Measurements from ENCODE around the gene JUND.

JUND gene

DNA sequence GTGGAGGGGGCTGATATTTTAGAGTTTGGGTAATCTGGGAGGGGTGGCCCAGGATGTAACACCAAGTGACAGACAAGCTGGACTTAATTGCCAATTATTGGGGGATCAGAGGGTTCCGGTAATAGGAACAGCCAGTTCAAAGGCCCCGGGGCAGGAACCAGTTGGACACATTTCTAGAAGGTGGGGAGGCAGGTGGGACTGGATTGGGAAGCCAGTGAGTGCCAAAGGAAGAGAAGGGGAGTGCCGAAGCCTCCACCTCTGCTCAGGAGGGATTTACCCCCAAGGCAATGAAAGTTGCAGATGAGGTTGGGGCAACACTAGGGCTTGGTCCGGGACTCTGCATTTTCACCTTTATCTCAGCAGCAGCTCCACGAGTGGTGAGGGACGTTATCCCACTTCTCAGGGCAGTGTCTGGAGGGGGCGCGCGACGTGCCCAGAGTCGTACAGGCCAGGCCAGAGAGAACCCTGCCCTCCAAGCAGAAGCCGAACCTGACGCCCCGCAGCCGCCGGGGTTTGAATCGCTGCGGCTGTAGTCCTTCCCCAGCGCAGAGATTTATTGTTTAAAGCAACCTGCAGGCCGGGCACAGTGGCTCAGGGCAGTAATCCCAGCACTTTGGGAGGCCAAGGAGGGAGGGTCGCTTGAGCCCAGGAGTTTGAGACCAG, 5.7 kb upstream of the JUND start:
- H3K9me3 ChIP-seq (replicated peaks; ENCODE audit: low read length): no peaks in the 10 kb centered on the region
- no peaks in the 10 kb centered on the region for H3K27me3 ChIP-seq (ENCODE audit: control insufficient read depth, insufficient read depth, low read length)
- H3K9ac ChIP-seq (ENCODE audit: low read depth, low read length): no peak overlapping the region
- no peaks in the 10 kb centered on the region for H3K36me3 ChIP-seq (ENCODE audit: insufficient read depth, low read length)
- H3K4me1 ChIP-seq (ENCODE audit: control insufficient read depth, insufficient read depth, low read length): peaks cover 36% of the 10 kb centered on the region
- H3K4me3 ChIP-seq (ENCODE audit: low read length): no peak overlapping the region
- H3K4me2 ChIP-seq (ENCODE audit: low read length): no peak overlapping the region

DNA sequence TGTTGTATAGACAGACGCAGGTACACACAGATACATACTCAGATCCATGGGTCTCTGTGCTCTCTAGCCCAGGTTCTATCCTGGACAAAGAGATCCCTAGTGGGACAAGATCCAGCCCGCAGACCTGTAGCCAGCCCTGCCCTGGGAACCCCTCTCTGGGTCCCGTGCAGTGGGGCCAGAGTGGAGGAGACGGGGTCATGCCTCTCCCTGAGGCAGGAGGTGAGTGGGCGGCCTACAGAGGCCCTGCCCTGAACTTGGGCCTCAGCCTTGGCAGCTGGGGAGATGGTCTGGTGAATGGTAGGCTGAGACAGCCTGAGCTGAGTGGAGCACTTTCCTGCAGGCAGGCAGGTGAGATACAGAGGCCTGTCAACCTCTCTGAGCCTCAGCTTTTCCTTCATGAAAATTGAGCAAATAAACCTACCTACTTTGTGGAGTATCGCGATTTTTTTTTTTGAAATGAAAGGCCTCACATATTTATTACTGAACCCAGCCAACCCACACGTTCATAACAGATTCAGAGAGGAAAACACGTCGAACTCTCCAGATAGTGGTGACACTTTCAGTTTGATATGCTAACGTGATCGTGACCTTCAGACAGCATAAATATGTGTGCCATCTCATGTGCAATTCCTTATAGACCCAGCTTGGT, 3.4 kb upstream of the JUND start:
- H3K9me3 ChIP-seq (replicated peaks; ENCODE audit: low read length): no peaks in the 10 kb centered on the region
- no peak overlapping the region for H3K4me3 ChIP-seq (ENCODE audit: low read length)
- H3K4me2 ChIP-seq (ENCODE audit: low read length): no peak overlapping the region
- H3K36me3 ChIP-seq (ENCODE audit: insufficient read depth, low read length): no peaks in the 10 kb centered on the region
- no peaks in the 10 kb centered on the region for H3K27me3 ChIP-seq (ENCODE audit: control insufficient read depth, insufficient read depth, low read length)
- H3K9ac ChIP-seq (ENCODE audit: low read depth, low read length): no peak overlapping the region
- H3K4me1 ChIP-seq (ENCODE audit: control insufficient read depth, insufficient read depth, low read length): peaks cover 23% of the 10 kb centered on the region

DNA sequence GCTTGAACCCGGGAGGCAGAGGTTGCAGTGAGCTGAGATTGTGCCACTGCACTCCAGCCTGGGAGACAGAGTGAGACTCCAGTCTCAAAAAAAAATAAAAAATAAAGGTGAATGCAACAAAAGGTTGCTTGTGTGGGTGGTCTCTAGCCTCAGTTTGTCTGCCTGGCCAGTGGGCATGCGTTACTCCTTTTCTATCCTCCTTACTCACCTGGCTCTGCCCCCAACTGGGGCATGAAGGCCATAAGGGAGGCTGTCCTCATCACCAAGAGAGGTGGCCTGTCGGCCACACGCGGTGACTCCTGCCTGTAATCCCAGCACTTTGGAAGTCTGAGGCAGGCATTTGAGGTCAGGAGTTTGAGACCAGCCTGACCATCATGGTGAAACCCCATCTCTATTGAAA, 1.9 kb upstream of the JUND start:
- Histone ChIP-seq H3K4me1 (ENCODE audit: control insufficient read depth, insufficient read depth, low read length) (peaks cover 32% of the 10 kb centered on the region), H3K4me3 (ENCODE audit: low read length) (no peak overlapping the region), H3K36me3 (ENCODE audit: insufficient read depth, low read length) (peaks cover 8% of the 10 kb centered on the region), H3K4me2 (ENCODE audit: low read length) (no peak overlapping the region), H3K27me3 (ENCODE audit: control insufficient read depth, insufficient read depth, low read length) (no peaks in the 10 kb centered on the region), H3K9ac (ENCODE audit: low read depth, low read length) (no peak overlapping the region), H3K9me3 (replicated peaks; ENCODE audit: low read length) (no peaks in the 10 kb centered on the region)

DNA sequence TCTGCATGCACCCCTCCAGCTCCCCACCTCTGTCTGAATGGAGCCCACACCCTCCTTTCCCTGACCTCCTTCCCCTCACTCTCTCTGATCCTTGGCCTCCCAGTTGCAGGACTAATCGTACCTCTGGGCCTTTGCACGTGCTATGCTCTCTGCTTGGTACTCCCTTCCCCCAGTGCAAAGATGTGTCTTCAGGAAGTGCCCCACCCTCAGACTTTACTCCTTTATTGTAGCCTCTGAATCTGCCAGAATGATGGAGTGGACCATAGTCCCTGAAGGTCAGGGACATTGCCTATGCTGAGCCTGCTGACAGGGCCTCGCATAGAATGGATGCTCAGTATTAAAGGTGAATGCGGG, 1.3 kb upstream of the JUND start:
- Histone ChIP-seq H3K27me3 (ENCODE audit: control insufficient read depth, insufficient read depth, low read length) (no peaks in the 10 kb centered on the region), H3K4me1 (ENCODE audit: control insufficient read depth, insufficient read depth, low read length) (peaks cover 34% of the 10 kb centered on the region), H3K9ac (ENCODE audit: low read depth, low read length) (peak overlapping the region; percentile 89), H3K4me2 (ENCODE audit: low read length) (peak overlapping the region; percentile 79), H3K9me3 (replicated peaks; ENCODE audit: low read length) (no peaks in the 10 kb centered on the region), H3K36me3 (ENCODE audit: insufficient read depth, low read length) (peaks cover 14% of the 10 kb centered on the region), H3K4me3 (ENCODE audit: low read length) (peak overlapping the region; percentile 65)

DNA sequence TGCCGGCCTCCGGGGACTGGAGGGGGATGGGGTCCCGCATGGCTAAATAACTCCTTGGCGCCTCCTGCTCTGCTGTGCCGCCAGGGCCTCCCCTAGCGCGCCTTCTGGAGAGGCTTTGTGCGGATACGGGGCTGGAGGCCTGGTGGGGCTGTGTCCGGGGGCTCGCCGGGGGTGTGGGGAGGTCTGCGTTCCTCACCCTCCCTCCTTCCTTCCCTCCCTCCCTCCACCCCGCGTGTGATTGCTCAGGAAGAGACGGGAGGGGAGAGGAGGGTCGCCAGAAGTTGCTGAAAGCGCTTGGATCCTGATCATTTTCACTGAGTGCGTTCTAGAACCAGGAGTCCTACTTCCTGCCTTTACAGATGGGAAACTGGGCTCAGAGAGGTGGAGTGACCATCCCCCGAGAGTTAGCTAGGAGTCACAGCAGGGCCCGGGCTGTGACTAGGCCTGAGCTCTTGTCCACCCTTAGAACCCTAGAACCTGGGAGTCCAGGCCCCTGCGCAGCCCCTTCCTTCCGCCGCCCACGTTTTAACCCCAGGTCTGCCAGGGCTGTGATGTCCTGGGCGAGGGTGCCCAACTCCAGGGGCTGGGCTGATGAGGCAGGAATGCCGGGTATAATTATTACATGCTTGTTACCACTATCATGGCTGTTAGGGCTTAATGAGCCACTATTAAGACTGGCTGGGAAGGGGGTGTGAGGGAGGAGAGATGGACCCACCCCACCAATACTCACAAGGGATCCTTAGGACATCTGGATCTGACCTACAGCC, 782 bp upstream of the JUND start:
- no peaks in the 10 kb centered on the region for H3K9me3 ChIP-seq (replicated peaks; ENCODE audit: low read length)
- peak overlapping the region; percentile 79 for H3K4me2 ChIP-seq (ENCODE audit: low read length)
- H3K4me3 ChIP-seq (ENCODE audit: low read length): peak overlapping the region; percentile 65
- H3K9ac ChIP-seq (ENCODE audit: low read depth, low read length): peak overlapping the region; percentile 89
- H3K4me1 ChIP-seq (ENCODE audit: control insufficient read depth, insufficient read depth, low read length): peaks cover 32% of the 10 kb centered on the region
- H3K27me3 ChIP-seq (ENCODE audit: control insufficient read depth, insufficient read depth, low read length): no peaks in the 10 kb centered on the region
- peaks cover 14% of the 10 kb centered on the region for H3K36me3 ChIP-seq (ENCODE audit: insufficient read depth, low read length)

DNA sequence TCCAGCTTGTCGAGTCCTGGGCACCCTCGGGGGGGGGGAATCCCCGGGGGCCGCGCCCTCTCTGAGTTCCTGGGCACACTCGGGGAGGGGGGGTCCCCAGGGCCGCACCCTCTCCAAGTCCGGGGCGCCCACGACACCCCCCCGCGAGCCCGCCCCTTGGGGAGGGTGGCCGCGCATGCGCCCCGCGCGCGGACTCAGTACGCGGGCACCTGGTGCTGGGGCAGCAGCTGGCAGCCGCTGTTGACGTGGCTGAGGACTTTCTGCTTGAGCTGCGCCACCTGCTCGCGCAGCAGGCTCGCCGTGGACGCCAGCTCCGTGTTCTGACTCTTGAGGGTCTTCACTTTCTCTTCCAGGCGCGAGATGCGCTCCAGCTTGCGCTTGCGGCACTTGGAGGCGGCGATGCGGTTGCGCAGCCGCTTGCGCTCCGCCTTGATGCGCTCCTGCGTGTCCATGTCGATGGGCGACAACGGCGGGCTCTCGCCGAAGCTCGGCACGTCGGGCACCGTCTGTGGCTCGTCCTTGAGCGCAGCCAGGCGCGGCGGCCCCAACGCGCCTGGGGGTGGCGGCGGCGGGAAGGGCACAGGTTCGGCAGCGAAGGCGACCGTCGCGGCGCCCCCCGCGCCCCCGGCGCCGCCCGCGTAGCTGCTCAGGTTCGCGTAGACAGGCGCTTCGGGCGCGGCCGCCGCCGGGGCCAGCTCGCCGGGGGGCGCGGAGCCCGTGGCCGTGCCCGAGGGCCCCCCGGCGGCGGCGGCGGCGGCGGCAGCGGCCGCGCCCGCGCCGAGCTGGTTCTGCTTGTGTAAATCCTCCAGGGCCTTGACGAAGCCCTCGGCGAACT, 958 bp downstream of the JUND start:
- Histone ChIP-seq H3K9ac (ENCODE audit: low read depth, low read length) (peak overlapping the region; percentile 97), H3K4me3 (ENCODE audit: low read length) (peak overlapping the region; percentile 88), H3K4me2 (ENCODE audit: low read length) (peak overlapping the region; percentile 89), H3K36me3 (ENCODE audit: insufficient read depth, low read length) (peaks cover 14% of the 10 kb centered on the region), H3K4me1 (ENCODE audit: control insufficient read depth, insufficient read depth, low read length) (peaks cover 33% of the 10 kb centered on the region), H3K9me3 (replicated peaks; ENCODE audit: low read length) (no peaks in the 10 kb centered on the region), H3K27me3 (ENCODE audit: control insufficient read depth, insufficient read depth, low read length) (no peaks in the 10 kb centered on the region)

DNA sequence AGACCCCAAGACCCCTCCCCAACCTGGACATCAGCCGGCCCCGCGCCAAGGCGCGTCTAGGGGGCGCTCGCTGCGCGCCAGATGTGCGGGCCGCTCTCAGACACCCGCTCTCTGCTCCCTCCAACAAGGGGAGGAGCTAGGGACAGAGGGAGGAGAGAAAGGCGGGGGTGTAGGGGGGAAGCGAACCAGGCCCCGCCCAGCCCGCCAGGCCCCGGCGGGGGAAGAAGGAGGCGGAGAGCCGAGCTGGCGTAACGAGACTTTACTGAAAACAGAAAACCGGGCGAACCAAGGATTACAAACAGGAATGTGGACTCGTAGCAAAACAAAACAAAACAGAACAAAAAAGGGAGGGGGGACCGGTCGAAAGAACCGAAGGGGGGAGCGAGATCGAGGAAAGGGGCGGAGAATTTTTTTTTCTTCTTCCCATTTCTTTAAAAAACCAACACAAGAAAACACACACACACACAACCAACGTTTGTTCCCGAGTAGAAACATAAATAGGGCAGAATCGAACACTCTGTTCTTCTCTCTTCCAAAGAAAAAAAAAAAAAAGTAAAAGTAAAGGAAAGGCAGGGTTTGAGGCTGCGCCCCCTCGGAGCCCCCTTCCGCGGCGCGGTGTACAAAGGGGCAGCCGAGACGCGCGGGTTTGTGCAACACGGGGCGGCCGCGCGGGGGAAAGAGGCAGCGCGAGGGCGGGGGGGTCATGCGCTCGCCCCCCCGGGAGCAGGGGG, 1.7 kb downstream of the JUND start:
- H3K9ac ChIP-seq (ENCODE audit: low read depth, low read length): peak overlapping the region; percentile 97
- H3K27me3 ChIP-seq (ENCODE audit: control insufficient read depth, insufficient read depth, low read length): no peaks in the 10 kb centered on the region
- peak overlapping the region; percentile 88 for H3K4me3 ChIP-seq (ENCODE audit: low read length)
- H3K36me3 ChIP-seq (ENCODE audit: insufficient read depth, low read length): peaks cover 14% of the 10 kb centered on the region
- peak overlapping the region; percentile 89 for H3K4me2 ChIP-seq (ENCODE audit: low read length)
- H3K4me1 ChIP-seq (ENCODE audit: control insufficient read depth, insufficient read depth, low read length): peaks cover 38% of the 10 kb centered on the region
- H3K9me3 ChIP-seq (replicated peaks; ENCODE audit: low read length): no peaks in the 10 kb centered on the region

DNA sequence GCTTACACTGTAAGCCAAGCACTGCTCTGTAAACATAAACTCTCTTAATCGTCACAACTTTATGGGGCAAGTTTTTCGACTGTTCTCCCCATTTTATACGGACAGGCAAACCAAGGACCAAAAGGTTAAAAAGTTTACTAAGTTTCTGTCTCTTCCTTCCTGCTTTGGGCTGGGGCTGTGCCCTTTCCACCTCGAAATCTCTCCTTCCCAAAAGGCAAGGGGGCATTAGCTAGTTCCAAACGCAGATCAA, 2.2 kb downstream of the JUND start:
- H3K27me3 ChIP-seq (ENCODE audit: control insufficient read depth, insufficient read depth, low read length): no peaks in the 10 kb centered on the region
- H3K9ac ChIP-seq (ENCODE audit: low read depth, low read length): peak overlapping the region; percentile 97
- H3K36me3 ChIP-seq (ENCODE audit: insufficient read depth, low read length): peaks cover 14% of the 10 kb centered on the region
- peaks cover 43% of the 10 kb centered on the region for H3K4me1 ChIP-seq (ENCODE audit: control insufficient read depth, insufficient read depth, low read length)
- H3K9me3 ChIP-seq (replicated peaks; ENCODE audit: low read length): no peaks in the 10 kb centered on the region
- H3K4me2 ChIP-seq (ENCODE audit: low read length): peak overlapping the region; percentile 89
- H3K4me3 ChIP-seq (ENCODE audit: low read length): peak overlapping the region; percentile 88

DNA sequence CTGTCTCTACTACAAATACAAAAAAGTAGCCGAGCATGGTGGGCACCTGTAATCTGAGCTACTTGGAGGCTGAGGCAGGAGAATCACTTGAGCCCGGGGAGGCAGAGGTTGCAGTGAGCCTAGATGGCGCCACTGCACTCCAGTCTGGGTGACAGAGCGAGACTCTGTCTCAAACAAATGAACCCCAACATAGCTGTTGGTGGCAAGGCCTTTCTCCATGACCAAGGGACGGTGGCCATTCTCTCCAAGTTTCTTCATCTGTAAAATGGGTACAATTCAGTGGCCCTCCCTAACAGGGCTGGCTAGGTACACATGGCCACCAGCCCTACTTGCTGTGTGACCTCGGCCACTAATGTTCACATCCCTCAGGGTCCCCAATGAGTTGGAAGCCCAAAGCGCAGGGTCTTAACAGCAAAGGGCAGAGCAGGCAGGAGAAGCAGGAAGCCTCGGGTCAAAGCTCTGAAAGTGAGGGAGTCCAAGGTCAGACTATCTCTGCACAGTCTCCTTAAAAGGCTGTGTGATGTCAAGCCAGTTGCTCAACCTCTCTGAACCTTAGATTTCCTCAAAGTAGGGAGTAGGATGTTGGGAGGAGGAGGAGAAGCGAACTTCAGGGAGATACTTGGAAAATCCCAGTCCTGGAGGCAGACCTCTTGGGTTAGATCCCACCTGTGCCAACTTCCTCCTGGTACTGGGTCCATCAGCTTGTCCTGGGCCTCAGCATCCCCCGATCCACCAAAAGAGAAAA, 2.7 kb downstream of the JUND start:
- H3K4me3 ChIP-seq (ENCODE audit: low read length): peak overlapping the region; percentile 88

DNA sequence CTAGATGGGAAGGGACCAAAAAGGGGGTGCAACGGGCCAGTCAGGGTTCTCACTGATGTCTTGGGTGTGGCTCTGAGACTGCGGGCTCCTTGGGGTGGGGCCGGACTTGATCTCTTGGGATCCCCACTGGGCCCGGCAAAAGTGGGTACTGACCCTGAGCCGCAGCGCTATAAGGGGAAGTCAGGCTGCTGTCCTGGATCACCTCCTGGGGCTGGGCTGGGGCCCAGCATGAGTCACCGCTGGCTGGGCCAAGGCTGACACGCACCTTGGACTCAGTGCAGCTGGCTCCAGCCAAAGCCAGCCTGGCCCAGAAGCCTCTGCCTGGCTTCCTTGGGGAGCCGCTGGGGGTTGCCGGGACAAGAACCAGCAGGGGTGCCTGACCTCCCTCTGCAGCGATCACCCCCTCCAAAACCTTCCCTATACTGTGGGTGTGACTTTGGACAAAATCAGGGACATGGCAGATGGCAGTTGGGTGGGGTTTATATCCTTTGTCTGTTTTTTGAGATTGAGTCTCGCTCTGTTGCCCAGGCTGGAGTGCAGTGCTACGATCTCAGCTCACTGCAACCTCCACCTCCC, 6.6 kb downstream of the JUND start:
- H3K36me3 ChIP-seq (ENCODE audit: insufficient read depth, low read length): peaks cover 14% of the 10 kb centered on the region
- H3K4me3 ChIP-seq (ENCODE audit: low read length): peak overlapping the region; percentile 19
- peak overlapping the region; percentile 47 for H3K9ac ChIP-seq (ENCODE audit: low read depth, low read length)
- H3K27me3 ChIP-seq (ENCODE audit: control insufficient read depth, insufficient read depth, low read length): no peaks in the 10 kb centered on the region
- H3K9me3 ChIP-seq (replicated peaks; ENCODE audit: low read length): no peaks in the 10 kb centered on the region
- H3K4me2 ChIP-seq (ENCODE audit: low read length): peak overlapping the region; percentile 64
- H3K4me1 ChIP-seq (ENCODE audit: control insufficient read depth, insufficient read depth, low read length): peaks cover 33% of the 10 kb centered on the region

More for the DNA sequence above, 2.7 kb downstream of the JUND start:
- Histone ChIP-seq H3K4me1 (ENCODE audit: control insufficient read depth, insufficient read depth, low read length) (peaks cover 44% of the 10 kb centered on the region), H3K9me3 (replicated peaks; ENCODE audit: low read length) (no peaks in the 10 kb centered on the region), H3K9ac (ENCODE audit: low read depth, low read length) (peak overlapping the region; percentile 97), H3K36me3 (ENCODE audit: insufficient read depth, low read length) (peaks cover 14% of the 10 kb centered on the region), H3K27me3 (ENCODE audit: control insufficient read depth, insufficient read depth, low read length) (no peaks in the 10 kb centered on the region), H3K4me2 (ENCODE audit: low read length) (peak overlapping the region; percentile 89)

All from skeletal muscle satellite cell (primary cell).